Psoas muscle (tissue), 8 donors: Measurements from ENCODE around the gene ROS1. TPM values are rescaled to one million over a fixed set of nuclear protein-coding genes. Genes with fewer than 3 reads are reported as not detected.

Experiments used
- ATAC-seq, 4 donors: fragments of 200-7000 bp; cut with Tn5 transposase; one replicate each; pipeline ENCODE4 v1.9.1; 2020; ENCODE audit warnings: moderate library complexity in 3 of 4, mild to moderate bottlenecking in 2 of 4
- DNase-seq, 2 donors: peaks; one replicate each; pipeline ENCODE4 v3.0.0-alpha.2; 2020
- H3K27ac ChIP-seq: fragments of 200-600 bp; one replicate; pipeline ENCODE4 v1.8.0; 2022
- H3K27me3 ChIP-seq, 3 donors: fragments of 200-600 bp in 1 of 3; one replicate each; pipeline versions ENCODE4 v1.6.1 to v1.8.0; 2013 to 2022; ENCODE audit warnings: low read length in 2 of 3, mild to moderate bottlenecking in 2 of 3, moderate library complexity in 1 of 3; ENCODE audit not compliant: insufficient read depth in 3 of 3
- H3K36me3 ChIP-seq, 2 donors: fragments of 200-600 bp in 1 of 2; one replicate each; pipeline versions ENCODE4 v1.6.1 to v1.8.0; 2013 to 2022; ENCODE audit warnings: low read depth in 1 of 2, mild to moderate bottlenecking in 1 of 2, moderate library complexity in 1 of 2; ENCODE audit not compliant: insufficient read depth in 1 of 2
- H3K4me1 ChIP-seq: fragments of 200-600 bp; one replicate; pipeline ENCODE4 v1.8.0; 2022
- H3K4me3 ChIP-seq: fragments of 200-600 bp; one replicate; pipeline ENCODE4 v1.8.0; 2022; ENCODE audit warnings: mild to moderate bottlenecking
- H3K9me3 ChIP-seq: fragments of 200-600 bp; one replicate; pipeline ENCODE4 v1.8.0; 2022
- CTCF ChIP-seq: fragments of 200-600 bp; IDR thresholded peaks from one replicate; pipeline ENCODE4 v1.8.0; 2022; ENCODE audit warnings: antibody characterized with exemption
- WGBS, 3 donors: extraction: QIAGEN DNeasy Blood & Tissue Kit; methylation state at CpG; one replicate each; pipeline versions ENCODE4 v1.1.6 to v1.1.7; 2013; 5-methylcytosine and 5-hydroxymethylcytosine counted together
- intact Hi-C, 2 donors: fragments of 100-400 bp; cut with DNase I; formaldehyde crosslinking; loops; one replicate each; pipeline versions ENCODE4 v1.11.0 to v1.14.2; 2022
- polyA plus RNA-seq, 3 donors: library from polyadenylated mRNA; stranded (reverse); fragments of 200-250 nt; gene quantifications; one replicate each; pipeline ENCODE4 v1.2.3, GENCODE V29; 2013
- total RNA-seq, 4 donors: library from RNA; stranded (reverse); fragmentation: NEBNext Ultra II Directional in 2 of 4; extraction: Animal tissue kit (Norgen Biotek cat#: 25700) in 2 of 4; gene quantifications; one replicate each; pipeline versions ENCODE4 v1.2.1 to v1.2.4, GENCODE V29; 2021 to 2023
- donor health status: healthy with polysubstance abuse.
- donor health status: DM: no; HTN: no; CAD: no; lungs with moderate emphysema.
- donor health status: Bipolar disorder and iron deficiency.
- donor health status: healthy.
- donor health status: DM: yes; HTN: yes; CAD: no.
- donor health status: DM: no; HTN: no; CAD: no.
- donor health status: DM: no; HTN: no; CAD: no.
- donor health status: DM: yes; HTN: yes; CAD: no.

Gene ROS1
- total and polyA plus RNA-seq, 7 donors: 0.04 to 0.06 TPM; not detected in 5

- H3K9me3 ChIP-seq: no peaks in the 10 kb centered on the region
- H3K27ac ChIP-seq: no peak overlapping the region
- no peak overlapping the region for H3K4me3 ChIP-seq
- no peaks in the 10 kb centered on the region for H3K36me3 ChIP-seq
- WGBS, 3 donors: 62 to 73% (median 67%) methylated on average over 4 of the region's 4 CpGs
- intact Hi-C loops: no loop called here
- DNase-seq (no peak), ATAC-seq (no peak)
- no peak for TF ChIP-seq CTCF
- no peaks in the 10 kb centered on the region for H3K27me3 ChIP-seq
- no peaks in the 10 kb centered on the region for H3K4me1 ChIP-seq
Measured at GRCh38 chr6:117409863-117410262, 15.9 kb downstream of the ROS1 start.

GRCh38 chr6:117409420-117409819, 16.3 kb downstream of the ROS1 start:
- DNase-seq: no peak
- no peak overlapping the region for H3K27ac ChIP-seq
- 80 to 82% (median 81%) methylated on average over 11 of the region's 11 CpGs for WGBS, 3 donors

DNA sequence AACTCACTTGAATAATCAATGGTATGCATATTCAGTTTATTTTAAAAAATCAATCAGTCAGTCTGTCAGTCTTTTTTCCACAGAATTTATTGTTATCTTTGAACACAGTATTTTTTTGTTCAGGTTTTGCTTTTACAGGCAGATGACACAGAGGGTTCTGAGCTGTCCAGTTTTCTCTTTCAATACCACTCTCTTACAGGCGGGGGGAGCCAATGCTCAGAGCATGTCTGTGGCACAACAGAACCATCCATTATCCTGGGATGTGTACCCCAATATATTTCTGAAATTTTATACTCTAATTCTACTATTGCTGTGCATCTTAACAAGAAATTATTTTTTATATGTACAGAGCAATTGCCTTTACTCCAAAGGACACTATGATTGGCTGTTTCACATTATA, 21.2 kb downstream of the ROS1 start:
- no peak for TF ChIP-seq CTCF
- H3K9me3 ChIP-seq: no peaks in the 10 kb centered on the region
- H3K27me3 ChIP-seq: no peaks in the 10 kb centered on the region
- DNase-seq (no peak), ATAC-seq (no peak)
- no peak overlapping the region for H3K27ac ChIP-seq
- H3K36me3 ChIP-seq: no peaks in the 10 kb centered on the region
- no peaks in the 10 kb centered on the region for H3K4me1 ChIP-seq
- WGBS, 3 donors: 50 to 71% (median 70%) methylated on average over 1 of the region's 1 CpG
- intact Hi-C loops: no loop called here
- H3K4me3 ChIP-seq: no peak overlapping the region

More at GRCh38 chr6:117409420-117409819, 16.3 kb downstream of the ROS1 start:
- Histone ChIP-seq H3K4me3 (no peak overlapping the region), H3K27me3 (no peaks in the 10 kb centered on the region), H3K36me3 (no peaks in the 10 kb centered on the region), H3K9me3 (no peaks in the 10 kb centered on the region), H3K4me1 (no peaks in the 10 kb centered on the region)
- intact Hi-C loops: no loop called here
- ATAC-seq: no peak
- TF ChIP-seq CTCF: no peak

- H3K4me3 ChIP-seq: no peak overlapping the region
- ATAC-seq: no peak
- peaks cover under 1% of the 10 kb centered on the region for H3K4me1 ChIP-seq
- TF ChIP-seq CTCF: no peak
- H3K27ac ChIP-seq: no peak overlapping the region
- H3K9me3 ChIP-seq: no peaks in the 10 kb centered on the region
- intact Hi-C loops: no loop called here
- 68 to 72% (median 72%) methylated on average over 2 of the region's 2 CpGs for WGBS, 3 donors
- H3K27me3 ChIP-seq: no peaks in the 10 kb centered on the region
- DNase-seq: no peak
- no peaks in the 10 kb centered on the region for H3K36me3 ChIP-seq
Measured at GRCh38 chr6:117401799-117402198, 23.9 kb downstream of the ROS1 start.

DNA sequence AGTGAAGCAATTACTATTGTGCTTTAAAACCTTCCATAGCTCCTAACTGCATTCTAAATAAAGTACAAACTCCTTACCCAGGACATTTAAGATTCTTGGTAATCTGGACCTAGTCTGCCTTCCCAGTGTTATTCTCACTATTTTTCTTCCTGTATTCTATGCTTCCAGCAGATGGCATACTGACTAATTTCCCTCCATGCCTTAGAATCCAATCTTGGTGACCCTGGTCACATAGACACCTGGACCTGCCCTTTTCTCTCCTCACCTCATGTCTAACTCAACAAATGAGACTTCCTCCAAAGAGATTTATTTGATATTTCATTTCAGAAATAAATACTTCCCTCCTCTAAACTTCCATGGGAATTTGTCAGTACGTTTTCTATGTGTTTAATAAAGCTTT, 25.8 kb downstream of the ROS1 start:
- H3K4me3 ChIP-seq: no peak overlapping the region
- peaks cover 17% of the 10 kb centered on the region for H3K4me1 ChIP-seq
- DNase-seq: no peak
- 70 to 79% (median 73%) methylated on average over 1 of the region's 1 CpG for WGBS, 3 donors
- no peaks in the 10 kb centered on the region for H3K36me3 ChIP-seq
- intact Hi-C loops: no loop called here
- H3K27ac ChIP-seq: no peak overlapping the region
- no peaks in the 10 kb centered on the region for H3K27me3 ChIP-seq
- TF ChIP-seq CTCF: no peak
- ATAC-seq: no peak
- no peaks in the 10 kb centered on the region for H3K9me3 ChIP-seq
